ENCODE data around the gene SENP3. TPM values are rescaled to one million over a fixed set of nuclear protein-coding genes. Genes with fewer than 3 reads are reported as not detected.

SENP3 gene
- total and polyA plus RNA-seq, 2 of the 4 experiments (the other 2 are of a cell fraction), result 82.4 to 120 TPM

DNA sequence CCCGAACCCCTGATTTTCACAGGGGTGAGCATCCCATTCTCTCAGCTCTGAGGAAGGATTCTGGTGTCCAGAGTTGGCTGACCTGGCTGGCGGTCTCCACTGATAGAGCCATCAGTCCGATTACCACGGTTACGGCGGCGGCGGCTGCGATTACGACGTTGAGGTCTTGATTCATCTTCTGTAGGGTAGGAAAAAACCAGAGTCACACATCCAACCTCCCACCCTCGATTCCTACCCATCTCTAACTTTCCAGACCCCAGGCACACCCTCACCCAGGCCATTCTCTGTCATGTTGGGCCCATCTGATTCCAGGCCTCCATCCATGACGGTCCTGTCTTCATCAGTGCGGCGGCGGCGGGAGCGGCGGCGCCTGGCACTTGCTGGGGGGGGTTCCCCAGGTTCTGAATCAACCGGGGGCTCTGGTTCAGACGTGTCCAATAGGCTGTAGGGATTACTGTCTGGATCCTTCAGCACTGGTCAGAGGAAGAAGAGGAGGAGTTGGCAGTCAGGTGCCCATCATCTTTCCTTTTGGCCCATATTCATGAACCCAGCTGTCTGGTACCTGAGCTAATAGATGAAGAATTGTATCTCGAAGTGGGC is 30.8 kb downstream of the SENP3 start:
- Histone ChIP-seq H3K4me2 (ENCODE audit: low read depth, low read length) (no peak overlapping the region), H2BK15ac (ENCODE audit: low read depth, low read length) (no peak overlapping the region), H2AFZ (replicated peaks; ENCODE audit: low read length, poor library complexity) (no peak overlapping the region), H2AK9ac (replicated peaks; ENCODE audit: low read depth, low read length, poor library complexity) (no peak overlapping the region), H3K56ac (ENCODE audit: extremely low read depth, insufficient read depth, low read length) (no peak overlapping the region), H2BK20ac (ENCODE audit: low read depth, low read length) (no peak overlapping the region), H3K18ac (ENCODE audit: low read depth, low read length) (no peak overlapping the region), H3K4ac (ENCODE audit: low read depth, low read length) (no peak overlapping the region), H3K9me3 (ENCODE audit: control insufficient read depth, insufficient read depth, low read length) (no peaks in the 10 kb centered on the region), H4K8ac (ENCODE audit: low read depth in 2 of 2, low read length in 2 of 2) (no peak overlapping the region), H3K23ac (ENCODE audit: low read depth, low read length) (no peak overlapping the region), H3K79me1 (ENCODE audit: low read depth in 1 of 2, low read length in 2 of 2) (peaks cover 13 to 41% of the 10 kb centered on the region in 2 experiments), H2BK5ac (ENCODE audit: low read depth, low read length, poor library complexity, severe bottlenecking) (no peak overlapping the region), H3K36me3 (ENCODE audit: control insufficient read depth, insufficient read depth, low read length) (peaks cover 61% of the 10 kb centered on the region), H3K27me3 (ENCODE audit: control insufficient read depth, insufficient read depth, low read length) (no peaks in the 10 kb centered on the region), H3K27ac (ENCODE audit: insufficient read depth, low read length) (no peak overlapping the region), H3K4me1 (ENCODE audit: control insufficient read depth, insufficient read depth, low read length) (peaks cover 22% of the 10 kb centered on the region), H2BK120ac (ENCODE audit: low read depth, low read length) (no peak overlapping the region), H3K14ac (replicated peaks; ENCODE audit: low read depth, low read length) (no peak overlapping the region), H2AK5ac (ENCODE audit: low read depth, low read length) (no peak overlapping the region), H4K5ac (ENCODE audit: low read depth, low read length) (no peak overlapping the region), H3K9ac (ENCODE audit: low read depth, low read length) (no peak overlapping the region), H3K9me1 (ENCODE audit: insufficient read depth, low read length) (no peaks in the 10 kb centered on the region), H3K4me3 (ENCODE audit: insufficient read depth, low read depth, low read length) (no peak overlapping the region), H4K20me1 (ENCODE audit: insufficient read depth, low read length) (peaks cover 9% of the 10 kb centered on the region), H4K91ac (ENCODE audit: insufficient read depth, low read depth, low read length) (no peak overlapping the region)
- ChIA-PET CTCF (no interaction called here), POLR2A (ENCODE audit: unreplicated experiment) (no interaction called here)
- dilution Hi-C loops (cut with HindIII; ENCODE audit: low sequenced_read_pairs, unreplicated experiment), result no loop called here
- no peak for TF ChIP-seq CEBPB (IDR thresholded peaks at IDR 0.05; ENCODE audit: low read depth, low read length)
- TF ChIP-seq RFX5 (IDR thresholded peaks at IDR 0.05; ENCODE audit: low read depth, low read length), result no peak
- TF ChIP-seq POLR2A (IDR thresholded peaks at IDR 0.05; ENCODE audit: low read depth, low read length), result no peak
- TF ChIP-seq, protein P1, sequence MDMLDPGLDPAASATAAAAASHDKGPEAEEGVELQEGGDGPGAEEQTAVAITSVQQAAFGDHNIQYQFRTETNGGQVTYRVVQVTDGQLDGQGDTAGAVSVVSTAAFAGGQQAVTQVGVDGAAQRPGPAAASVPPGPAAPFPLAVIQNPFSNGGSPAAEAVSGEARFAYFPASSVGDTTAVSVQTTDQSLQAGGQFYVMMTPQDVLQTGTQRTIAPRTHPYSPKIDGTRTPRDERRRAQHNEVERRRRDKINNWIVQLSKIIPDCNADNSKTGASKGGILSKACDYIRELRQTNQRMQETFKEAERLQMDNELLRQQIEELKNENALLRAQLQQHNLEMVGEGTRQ (IDR thresholded peaks at IDR 0.05; ENCODE audit: low read depth, low read length), result no peak
- no peak for TF ChIP-seq NFE2L2 (IDR thresholded peaks at IDR 0.05; ENCODE audit: low read depth, low read length)
- TF ChIP-seq, protein P2, sequence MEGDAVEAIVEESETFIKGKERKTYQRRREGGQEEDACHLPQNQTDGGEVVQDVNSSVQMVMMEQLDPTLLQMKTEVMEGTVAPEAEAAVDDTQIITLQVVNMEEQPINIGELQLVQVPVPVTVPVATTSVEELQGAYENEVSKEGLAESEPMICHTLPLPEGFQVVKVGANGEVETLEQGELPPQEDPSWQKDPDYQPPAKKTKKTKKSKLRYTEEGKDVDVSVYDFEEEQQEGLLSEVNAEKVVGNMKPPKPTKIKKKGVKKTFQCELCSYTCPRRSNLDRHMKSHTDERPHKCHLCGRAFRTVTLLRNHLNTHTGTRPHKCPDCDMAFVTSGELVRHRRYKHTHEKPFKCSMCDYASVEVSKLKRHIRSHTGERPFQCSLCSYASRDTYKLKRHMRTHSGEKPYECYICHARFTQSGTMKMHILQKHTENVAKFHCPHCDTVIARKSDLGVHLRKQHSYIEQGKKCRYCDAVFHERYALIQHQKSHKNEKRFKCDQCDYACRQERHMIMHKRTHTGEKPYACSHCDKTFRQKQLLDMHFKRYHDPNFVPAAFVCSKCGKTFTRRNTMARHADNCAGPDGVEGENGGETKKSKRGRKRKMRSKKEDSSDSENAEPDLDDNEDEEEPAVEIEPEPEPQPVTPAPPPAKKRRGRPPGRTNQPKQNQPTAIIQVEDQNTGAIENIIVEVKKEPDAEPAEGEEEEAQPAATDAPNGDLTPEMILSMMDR (conservative IDR thresholded peaks at IDR 0.05; ENCODE audit: low read depth, low read length), result no peak
- TF ChIP-seq FOS (IDR thresholded peaks at IDR 0.05; ENCODE audit: low read depth, low read length), result no peak
- TF ChIP-seq RCOR1 (IDR thresholded peaks at IDR 0.05; ENCODE audit: insufficient replicate concordance, low read length), result no peak
- TF ChIP-seq MAFK (IDR thresholded peaks at IDR 0.05; ENCODE audit: low read depth, low read length), result no peak
- no peak for TF ChIP-seq MAZ (IDR thresholded peaks at IDR 0.05; ENCODE audit: borderline replicate concordance, low read depth, low read length)
- no peak for TF ChIP-seq MXI1 (IDR thresholded peaks at IDR 0.05; ENCODE audit: borderline replicate concordance, low read depth, low read length)
- TF ChIP-seq SMC3 (IDR thresholded peaks at IDR 0.05; ENCODE audit: low read depth, low read length), result no peak
- no peak for TF ChIP-seq BHLHE40 (IDR thresholded peaks at IDR 0.05; ENCODE audit: low read depth, low read length)
- TF ChIP-seq RAD21 (IDR thresholded peaks at IDR 0.05; ENCODE audit: low read length), result no peak
- TF ChIP-seq CHD1 (IDR thresholded peaks at IDR 0.05; ENCODE audit: low read depth, low read length), result no peak
- WGBS, 2 experiments (ENCODE audit: extremely low coverage in 2 of 2, insufficient read length in 1 of 2), result no CpG with 5 or more reads among the region's 23 CpGs
- no TSS peak for BruUV-seq (replicated peaks)
- no peak for ATAC-seq (ENCODE audit: low read depth)
- in situ Hi-C loops (cut with MboI; ENCODE audit: low sequenced_read_pairs), result no loop called here
- no peak for DNase-seq
- intact Hi-C loops (cut with micrococcal nuclease), result no loop called here

Measured in IMR-90 (cell line).